Measurements from ENCODE around the gene LSR. TPM values are rescaled to one million over a fixed set of nuclear protein-coding genes. Genes with fewer than 3 reads are reported as not detected.
A peak's percentile ranks its signal among the peaks of the same experiment; 100 is the strongest.
"Not testable (repeated sequence)": the region's sequence is repeated elsewhere in the genome, so short reads cannot be mapped to it uniquely, and the experiment has no call there.

LSR gene
- total RNA-seq, 1 donor from 2014 or later: 54.7 TPM

DNA sequence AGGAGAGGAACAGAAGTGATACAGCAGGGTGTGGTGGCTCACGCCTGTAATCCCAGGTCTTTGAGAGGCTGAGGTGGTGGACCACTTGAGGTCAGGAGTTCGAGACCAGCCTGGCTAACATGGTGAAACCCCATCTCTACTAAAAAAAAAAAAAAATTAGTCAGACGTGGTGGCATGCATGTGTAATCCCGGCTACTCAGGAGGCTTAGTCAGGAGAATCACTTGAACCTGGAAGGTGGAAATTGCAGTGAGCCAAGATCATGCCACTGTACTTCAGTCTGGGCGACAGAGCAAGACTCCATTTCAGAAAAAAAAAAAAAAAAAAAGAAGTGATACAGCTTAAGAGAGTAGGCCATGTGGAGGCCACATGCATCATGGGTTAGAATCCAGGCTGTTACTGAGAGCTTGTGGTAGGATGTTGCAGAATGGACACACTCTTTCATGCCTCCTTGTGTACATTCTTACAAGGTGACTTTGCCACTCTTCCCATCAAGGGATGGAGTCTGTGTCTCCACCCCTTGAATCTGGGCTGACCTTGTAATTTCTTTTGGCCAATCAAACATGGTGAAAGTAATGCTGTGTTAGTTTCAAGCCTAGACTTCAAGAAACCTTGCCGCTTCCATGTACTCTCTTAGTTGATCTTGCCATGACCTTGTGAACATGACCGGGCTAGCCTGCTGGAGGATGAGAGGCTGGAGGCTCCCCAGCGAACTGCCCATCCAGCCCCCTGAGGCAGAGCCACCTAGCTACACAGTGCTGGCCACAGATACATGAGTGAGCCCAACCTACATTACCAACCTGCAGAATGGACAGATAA, 32.6 kb upstream of the LSR start:
- Mint-ChIP-seq H3K27ac (no peak overlapping the region), H3K4me1 (peaks cover 13% of the 10 kb centered on the region), H3K27me3 (ENCODE audit: low read depth) (no peaks in the 10 kb centered on the region), H3K36me3 (no peaks in the 10 kb centered on the region), H3K4me3 (no peak overlapping the region), H3K9me3 (peaks cover 14% of the 10 kb centered on the region)
- TF ChIP-seq, protein P1, sequence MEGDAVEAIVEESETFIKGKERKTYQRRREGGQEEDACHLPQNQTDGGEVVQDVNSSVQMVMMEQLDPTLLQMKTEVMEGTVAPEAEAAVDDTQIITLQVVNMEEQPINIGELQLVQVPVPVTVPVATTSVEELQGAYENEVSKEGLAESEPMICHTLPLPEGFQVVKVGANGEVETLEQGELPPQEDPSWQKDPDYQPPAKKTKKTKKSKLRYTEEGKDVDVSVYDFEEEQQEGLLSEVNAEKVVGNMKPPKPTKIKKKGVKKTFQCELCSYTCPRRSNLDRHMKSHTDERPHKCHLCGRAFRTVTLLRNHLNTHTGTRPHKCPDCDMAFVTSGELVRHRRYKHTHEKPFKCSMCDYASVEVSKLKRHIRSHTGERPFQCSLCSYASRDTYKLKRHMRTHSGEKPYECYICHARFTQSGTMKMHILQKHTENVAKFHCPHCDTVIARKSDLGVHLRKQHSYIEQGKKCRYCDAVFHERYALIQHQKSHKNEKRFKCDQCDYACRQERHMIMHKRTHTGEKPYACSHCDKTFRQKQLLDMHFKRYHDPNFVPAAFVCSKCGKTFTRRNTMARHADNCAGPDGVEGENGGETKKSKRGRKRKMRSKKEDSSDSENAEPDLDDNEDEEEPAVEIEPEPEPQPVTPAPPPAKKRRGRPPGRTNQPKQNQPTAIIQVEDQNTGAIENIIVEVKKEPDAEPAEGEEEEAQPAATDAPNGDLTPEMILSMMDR (IDR thresholded peaks at IDR 0.05; ENCODE audit: unreplicated experiment): no peak
- DNase-seq (ENCODE audit: low spot score in 2 of 2, unreplicated experiment in 2 of 2): no peak

DNA sequence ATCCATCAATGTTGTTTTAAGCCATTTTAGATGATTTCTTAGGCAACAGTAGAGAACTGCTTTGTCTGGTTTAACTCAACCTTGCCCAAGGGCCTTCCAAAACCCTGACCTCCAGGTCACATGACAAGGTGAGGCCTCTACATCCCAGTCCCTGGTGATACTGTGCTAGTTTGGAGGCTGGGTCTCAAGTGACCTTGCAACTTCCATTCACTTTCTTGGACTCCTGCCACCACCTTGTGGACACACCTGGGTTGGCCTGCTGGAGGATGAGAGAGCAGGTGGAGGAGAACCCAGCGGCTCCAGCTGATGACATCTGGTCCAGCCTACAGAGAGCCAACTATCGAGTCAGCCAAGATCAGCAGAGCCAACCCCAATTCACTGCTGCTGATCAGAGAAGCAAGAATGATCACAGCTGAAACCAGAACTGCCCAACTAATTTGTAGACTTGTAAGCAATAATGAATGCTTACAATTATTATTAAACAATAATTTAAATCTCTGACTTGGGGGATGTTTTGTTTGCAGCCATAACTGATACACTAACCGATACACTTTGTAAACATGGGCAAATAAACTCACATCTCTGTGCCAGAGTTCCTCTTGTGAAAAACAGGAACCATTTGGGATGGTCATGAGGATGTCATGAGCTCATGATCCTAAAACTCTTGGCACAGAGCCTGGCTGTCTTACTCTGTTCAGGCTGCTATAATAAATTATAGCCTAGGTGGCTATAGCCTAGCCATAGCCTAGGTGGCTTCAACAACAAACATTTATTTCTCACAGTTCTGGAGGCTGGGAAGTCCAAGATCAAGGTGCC, 31.8 kb upstream of the LSR start:
- H3K36me3 Mint-ChIP-seq: no peaks in the 10 kb centered on the region
- H3K9me3 Mint-ChIP-seq: peaks cover 14% of the 10 kb centered on the region
- no peak overlapping the region for H3K27ac Mint-ChIP-seq
- H3K4me3 Mint-ChIP-seq: no peak overlapping the region
- DNase-seq (ENCODE audit: low spot score in 2 of 2, unreplicated experiment in 2 of 2): no peak
- H3K27me3 Mint-ChIP-seq (ENCODE audit: low read depth): no peaks in the 10 kb centered on the region
- peaks cover 13% of the 10 kb centered on the region for H3K4me1 Mint-ChIP-seq
- TF ChIP-seq, protein P1 (IDR thresholded peaks at IDR 0.05; ENCODE audit: unreplicated experiment): no peak

DNA sequence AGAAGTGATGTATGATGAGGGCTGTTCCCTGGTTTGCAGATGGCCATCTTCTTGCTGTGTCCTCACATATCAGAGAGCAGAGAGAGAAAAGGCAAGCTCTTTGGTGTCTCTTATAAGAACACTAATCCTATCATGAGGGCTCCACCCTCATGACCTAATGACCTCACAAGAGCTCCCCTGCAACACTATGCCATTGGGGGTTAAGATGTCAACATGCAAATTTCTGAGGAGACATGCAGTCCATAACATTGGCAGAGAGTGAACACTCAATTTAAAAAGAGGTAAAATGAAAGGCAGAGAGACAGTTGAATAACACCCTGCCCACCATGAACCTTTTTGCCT, 31.2 kb upstream of the LSR start:
- no peak overlapping the region for H3K4me3 Mint-ChIP-seq
- H3K36me3 Mint-ChIP-seq: no peaks in the 10 kb centered on the region
- H3K27me3 Mint-ChIP-seq (ENCODE audit: low read depth): no peaks in the 10 kb centered on the region

DNA sequence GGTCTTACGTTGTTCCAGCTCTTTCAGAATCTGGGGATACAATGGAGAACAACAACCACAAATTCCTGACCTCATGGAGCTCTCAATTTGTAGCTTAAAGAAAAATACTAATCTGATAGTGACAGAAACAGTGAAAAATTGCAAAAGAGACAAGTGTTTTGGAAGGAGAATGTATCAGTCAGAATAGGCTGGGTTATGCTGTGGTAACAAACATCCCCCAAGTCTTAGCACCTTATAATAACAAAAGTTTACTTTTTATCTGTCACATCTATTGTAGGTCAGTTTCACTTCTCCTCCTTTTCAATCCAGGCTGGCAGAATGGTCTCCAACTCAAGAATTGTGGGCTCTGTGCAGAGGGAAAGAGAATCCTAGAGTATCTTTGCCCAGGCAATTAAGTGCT, 29.8 kb upstream of the LSR start:
- no peak for DNase-seq (ENCODE audit: low spot score in 2 of 2, unreplicated experiment in 2 of 2)
- TF ChIP-seq, protein P1 (IDR thresholded peaks at IDR 0.05; ENCODE audit: unreplicated experiment): no peak
- Mint-ChIP-seq H3K36me3 (no peaks in the 10 kb centered on the region), H3K27me3 (ENCODE audit: low read depth) (no peaks in the 10 kb centered on the region), H3K27ac (no peak overlapping the region), H3K4me1 (peaks cover 8% of the 10 kb centered on the region), H3K4me3 (no peak overlapping the region), H3K9me3 (peaks cover 19% of the 10 kb centered on the region)

More for the DNA sequence above, 31.2 kb upstream of the LSR start:
- DNase-seq (ENCODE audit: low spot score in 2 of 2, unreplicated experiment in 2 of 2): no peak
- Mint-ChIP-seq H3K27ac (no peak overlapping the region), H3K9me3 (peaks cover 14% of the 10 kb centered on the region), H3K4me1 (peaks cover 13% of the 10 kb centered on the region)
- TF ChIP-seq, protein P1 (IDR thresholded peaks at IDR 0.05; ENCODE audit: unreplicated experiment): no peak

DNA sequence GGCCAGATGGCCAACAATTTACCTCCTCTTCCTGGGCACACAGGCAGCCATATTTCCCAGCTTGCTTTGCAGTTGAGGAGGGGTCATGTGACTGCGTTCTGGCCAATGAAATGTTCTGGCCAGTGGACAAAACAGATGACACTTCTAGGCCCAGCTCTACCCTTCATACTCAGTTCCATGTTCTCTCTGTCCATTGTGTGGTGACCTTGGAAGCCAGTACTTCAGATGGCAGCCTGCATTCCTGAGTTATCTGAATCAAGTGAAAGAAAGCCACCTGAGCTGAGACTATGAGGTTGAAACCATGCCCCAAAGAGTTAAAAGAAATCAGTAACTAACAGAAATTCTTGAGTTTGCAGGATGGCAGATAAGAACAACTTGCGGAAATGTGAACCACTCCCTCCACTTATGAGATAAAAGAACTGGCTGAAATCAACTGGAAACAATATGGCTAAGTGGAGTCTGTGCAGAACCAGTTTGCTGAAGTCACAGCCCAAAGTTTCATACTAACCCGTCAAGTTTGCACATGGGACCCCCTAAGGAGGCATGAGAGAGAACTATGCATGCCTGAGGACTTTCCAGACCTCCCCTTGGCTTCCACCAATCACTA, 28.4 kb upstream of the LSR start:
- H3K4me3 Mint-ChIP-seq: no peak overlapping the region
- H3K36me3 Mint-ChIP-seq: no peaks in the 10 kb centered on the region
- H3K9me3 Mint-ChIP-seq: peaks cover 19% of the 10 kb centered on the region
- TF ChIP-seq, protein P1 (IDR thresholded peaks at IDR 0.05; ENCODE audit: unreplicated experiment): no peak
- peaks cover 6% of the 10 kb centered on the region for H3K4me1 Mint-ChIP-seq
- H3K27ac Mint-ChIP-seq: peak overlapping the region; percentile 62
- no peak for DNase-seq (ENCODE audit: low spot score in 2 of 2, unreplicated experiment in 2 of 2)
- no peaks in the 10 kb centered on the region for H3K27me3 Mint-ChIP-seq (ENCODE audit: low read depth)

DNA sequence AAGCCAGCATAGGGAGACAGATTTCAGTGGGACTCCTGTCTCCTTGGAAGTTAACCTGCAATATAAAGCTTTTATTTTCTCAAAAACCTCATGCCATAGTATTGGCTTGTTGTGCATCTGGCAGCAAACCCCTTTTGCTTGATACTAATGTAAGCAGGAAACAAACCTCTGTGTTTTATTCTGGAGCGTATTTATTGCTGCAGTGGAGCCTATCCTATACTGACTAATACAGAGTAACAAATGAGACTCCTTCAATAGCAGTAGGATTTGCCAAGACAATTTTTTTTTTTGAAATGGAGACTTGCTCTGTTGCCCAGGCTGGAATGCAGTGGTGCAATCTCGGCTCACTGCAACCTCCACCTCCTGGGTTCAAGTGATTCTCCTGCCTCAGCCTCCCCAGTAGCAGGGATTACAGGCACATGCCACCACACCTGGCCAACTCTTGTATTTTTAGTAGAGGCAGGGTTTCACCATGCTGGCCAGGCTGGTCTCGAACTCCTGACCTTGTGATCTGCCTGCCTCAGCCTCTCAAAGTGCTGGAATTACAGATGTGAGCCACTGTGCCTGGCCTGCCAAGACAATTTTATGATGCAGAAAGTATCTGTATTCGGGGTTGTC, 27.7 kb upstream of the LSR start:
- Mint-ChIP-seq H3K27ac (peak overlapping the region; percentile 62), H3K9me3 (peaks cover 19% of the 10 kb centered on the region)
- H3K27me3 Mint-ChIP-seq (ENCODE audit: low read depth); H3K4me1 Mint-ChIP-seq; H3K36me3 Mint-ChIP-seq; DNase-seq (ENCODE audit: low spot score in 2 of 2, unreplicated experiment in 2 of 2); H3K4me3 Mint-ChIP-seq: not testable (repeated sequence)
